Tibial nerve (tissue), 4 donors: Measurements from ENCODE around the gene SPRYD3. TPM values are rescaled to one million over a fixed set of nuclear protein-coding genes. Genes with fewer than 3 reads are reported as not detected.

Experiments used
- DNase-seq, 2 donors: peaks; one replicate each; pipeline ENCODE4 v3.0.0-alpha.2; 2019; ENCODE audit warnings: low spot score in 2 of 2
- H3K27ac ChIP-seq, 4 donors: fragments of 200-600 bp; sonication (generic) in 3 of 4; one replicate each; pipeline ENCODE4 v1.5.1; 2017 to 2019; ENCODE audit warnings: mild to moderate bottlenecking in 1 of 4
- H3K27me3 ChIP-seq, 2 donors: fragments of 200-600 bp; sonication (generic) in 1 of 2; one replicate each; pipeline versions ENCODE4 v1.5.1 to v1.6.0; 2017 to 2019
- H3K36me3 ChIP-seq, 3 donors: fragments of 200-600 bp; sonication (generic); one replicate each; pipeline ENCODE4 v1.5.1; 2018 to 2019
- H3K4me1 ChIP-seq, 4 donors: fragments of 200-600 bp; sonication (generic) in 3 of 4; one replicate each; pipeline ENCODE4 v1.5.1; 2017 to 2019
- H3K4me3 ChIP-seq, 4 donors: fragments of 200-600 bp; sonication (generic) in 3 of 4; one replicate each; pipeline ENCODE4 v1.5.1; 2017 to 2019; ENCODE audit warnings: mild to moderate bottlenecking in 1 of 4, moderate library complexity in 1 of 4
- H3K9me3 ChIP-seq, 4 donors: fragments of 200-600 bp; sonication (generic) in 3 of 4; one replicate each; pipeline ENCODE4 v1.5.1; 2017 to 2019
- CTCF ChIP-seq, 5 experiments: fragments of 200-600 bp in 3 of 5; fragments of 450-650 bp in 2 of 5; sonication (generic) in 3 of 5; IDR thresholded peaks; one replicate each; pipeline ENCODE4 v1.5.1; 2016 to 2019; ENCODE audit warnings: antibody characterized with exemption in 5 of 5, mild to moderate bottlenecking in 3 of 5, moderate library complexity in 2 of 5
- EP300 ChIP-seq, 2 donors: sonication (generic); formaldehyde crosslinking; IDR thresholded peaks; one replicate each; pipeline ENCODE4 v1.6.1; 2017; ENCODE audit warnings: antibody characterized with exemption in 2 of 2, mild to moderate bottlenecking in 1 of 2
- POLR2A ChIP-seq, 2 donors: fragments of 450-650 bp; IDR thresholded peaks; one replicate each; pipeline ENCODE4 v1.6.1; 2017; ENCODE audit warnings: antibody characterized with exemption in 2 of 2, mild to moderate bottlenecking in 2 of 2, moderate library complexity in 2 of 2
- WGBS, 2 donors: methylation state at CpG; one replicate each; pipeline ENCODE4 v1.1.5; 2018; 5-methylcytosine and 5-hydroxymethylcytosine counted together
- total RNA-seq, 4 donors: library from RNA; depleted of rRNA; stranded (reverse); fragments of >200 nt; gene quantifications; one replicate each; pipeline ENCODE4 v1.1.0, GENCODE V29; 2016

The SPRYD3 gene
- total RNA-seq, 4 donors from 2014 or later = 51.8 to 57.0 (median 54.3) TPM

GRCh38 chr12:53067993-53068770 lies 11.0 kb downstream of the SPRYD3 start:
- TF ChIP-seq EP300 (IDR thresholded peaks at IDR 0.05) = no peak
- no peak for TF ChIP-seq CTCF (IDR thresholded peaks at IDR 0.05)
- TF ChIP-seq POLR2A (IDR thresholded peaks at IDR 0.05) = no peak
- 58 to 68% methylated on average over 13 of the region's 13 CpGs for WGBS, 2 donors
- no peaks in the 10 kb centered on the region for H3K27me3 ChIP-seq
- H3K4me3 ChIP-seq = peak overlapping the region in 1 of 4 donors; percentile 37
- H3K9me3 ChIP-seq = no peaks in the 10 kb centered on the region
- H3K27ac ChIP-seq = peak overlapping the region; percentile 66 to 100 (median 87)
- no peak for DNase-seq
- peaks cover 0 to 100% (median 80%) of the 10 kb centered on the region in 4 donors for H3K4me1 ChIP-seq
- H3K36me3 ChIP-seq = peaks cover 0 to 51% (median 7%) of the 10 kb centered on the region in 3 donors

GRCh38 chr12:53067074-53067992 lies 11.9 kb downstream of the SPRYD3 start:
- DNase-seq = no peak
- no peak overlapping the region for H3K4me3 ChIP-seq
- H3K4me1 ChIP-seq = peaks cover 0 to 100% (median 77%) of the 10 kb centered on the region in 4 donors
- peaks cover 0 to 59% (median 10%) of the 10 kb centered on the region in 3 donors for H3K36me3 ChIP-seq
- H3K9me3 ChIP-seq = no peaks in the 10 kb centered on the region
- no peak for TF ChIP-seq POLR2A (IDR thresholded peaks at IDR 0.05)
- TF ChIP-seq EP300 (IDR thresholded peaks at IDR 0.05) = no peak
- TF ChIP-seq CTCF (IDR thresholded peaks at IDR 0.05) = no peak
- WGBS, 2 donors = 64 to 66% methylated on average over 7 of the region's 7 CpGs
- H3K27me3 ChIP-seq = no peaks in the 10 kb centered on the region
- H3K27ac ChIP-seq = peak overlapping the region in 3 of 4 donors; percentile 66 to 100 (median 99)

GRCh38 chr12:53065975-53066931 lies 12.9 kb downstream of the SPRYD3 start:
- no peaks in the 10 kb centered on the region for H3K27me3 ChIP-seq
- peak overlapping the region in 2 of 4 donors; percentile 8 to 42 for H3K4me3 ChIP-seq
- WGBS, 2 donors = 34% methylated on average over 24 of the region's 24 CpGs
- H3K36me3 ChIP-seq = peaks cover 0 to 70% (median 10%) of the 10 kb centered on the region in 3 donors
- peak in 1 of 2 donors; percentile 90 for DNase-seq
- TF ChIP-seq EP300 (IDR thresholded peaks at IDR 0.05) (peak in 1 of 2 donors; percentile 69), CTCF (IDR thresholded peaks at IDR 0.05) (peak; percentile 83 to 99 (median 88)), POLR2A (IDR thresholded peaks at IDR 0.05) (no peak)
- peak overlapping the region; percentile 78 to 100 (median 89) for H3K27ac ChIP-seq
- H3K9me3 ChIP-seq = no peaks in the 10 kb centered on the region
- H3K4me1 ChIP-seq = peaks cover 0 to 100% (median 76%) of the 10 kb centered on the region in 4 donors

- no peaks in the 10 kb centered on the region for H3K27me3 ChIP-seq
- peaks cover 0 to 100% (median 76%) of the 10 kb centered on the region in 4 donors for H3K4me1 ChIP-seq
These were observed 13.7 kb downstream of the SPRYD3 start for GRCh38 chr12:53065470-53065869.

More at GRCh38 chr12:53065470-53065869, 13.7 kb downstream of the SPRYD3 start:
- no peaks in the 10 kb centered on the region for H3K9me3 ChIP-seq
- H3K27ac ChIP-seq = peak overlapping the region; percentile 78 to 100 (median 89)
- TF ChIP-seq CTCF (IDR thresholded peaks at IDR 0.05) = no peak
- TF ChIP-seq POLR2A (IDR thresholded peaks at IDR 0.05) = no peak
- TF ChIP-seq EP300 (IDR thresholded peaks at IDR 0.05) = no peak
- 43 to 55% methylated on average over 7 of the region's 7 CpGs for WGBS, 2 donors
- peak overlapping the region in 1 of 4 donors; percentile 42 for H3K4me3 ChIP-seq
- H3K36me3 ChIP-seq = peaks cover under 1 to 78% (median 10%) of the 10 kb centered on the region in 3 donors
- DNase-seq = no peak
